Uterus (tissue), 2 donors: ENCODE data around the gene RGS6.

ENCODE experiments used
- POLR2A ChIP-seq, 2 donors: fragments of 450-650 bp; IDR thresholded peaks; one replicate each; pipeline ENCODE4 v1.6.1; 2016; ENCODE audit warnings: antibody characterized with exemption in 2 of 2, mild to moderate bottlenecking in 1 of 2, moderate library complexity in 1 of 2
- TF ChIP-seq, protein P1 (sequence below), 4 experiments: fragments of 200-600 bp in 2 of 4; fragments of 450-650 bp in 2 of 4; sonication (generic) in 2 of 4; IDR thresholded peaks; one replicate each; pipeline ENCODE4 v1.5.1; 2016 to 2019; ENCODE audit warnings: antibody characterized with exemption in 4 of 4, mild to moderate bottlenecking in 2 of 4, moderate library complexity in 1 of 4

DNA sequence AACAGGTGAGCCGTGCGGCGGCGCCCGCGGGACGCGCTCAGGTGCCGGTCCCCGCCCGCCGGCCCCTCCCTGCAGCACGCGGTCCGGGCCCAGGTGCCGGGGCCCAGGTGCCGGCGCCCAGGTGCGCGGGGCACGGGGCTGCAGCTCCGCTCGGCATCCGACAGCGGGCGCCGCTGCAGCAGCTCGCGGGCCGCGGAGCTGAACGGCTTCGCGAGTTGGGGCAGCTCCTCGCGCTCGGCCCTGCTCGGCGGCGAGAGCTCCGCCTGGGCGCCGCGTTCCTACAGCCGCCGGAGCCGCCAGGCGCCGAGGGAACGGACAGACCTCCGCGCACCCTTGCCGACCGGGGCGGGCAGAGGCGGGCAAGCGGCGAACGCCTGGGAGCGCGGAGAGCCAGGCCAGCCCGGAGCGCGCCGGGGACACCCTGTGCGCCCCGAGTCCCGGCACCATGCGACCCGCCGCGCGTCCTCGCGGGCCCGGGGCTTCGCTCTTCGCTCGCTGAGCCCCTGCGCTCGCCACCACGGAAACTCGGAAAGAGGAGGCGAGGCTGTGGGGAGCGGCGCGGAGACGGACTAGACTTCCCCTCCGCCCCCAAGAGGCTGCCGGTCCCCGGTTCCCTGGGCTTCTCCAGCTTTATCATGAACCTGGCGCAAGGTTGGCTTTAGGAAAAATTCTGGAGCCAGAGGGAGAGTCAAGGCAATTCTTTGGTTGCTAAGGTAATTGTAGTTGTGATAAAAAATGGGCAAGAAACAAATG lies at the start of gene RGS6:
- TF ChIP-seq, protein P1, sequence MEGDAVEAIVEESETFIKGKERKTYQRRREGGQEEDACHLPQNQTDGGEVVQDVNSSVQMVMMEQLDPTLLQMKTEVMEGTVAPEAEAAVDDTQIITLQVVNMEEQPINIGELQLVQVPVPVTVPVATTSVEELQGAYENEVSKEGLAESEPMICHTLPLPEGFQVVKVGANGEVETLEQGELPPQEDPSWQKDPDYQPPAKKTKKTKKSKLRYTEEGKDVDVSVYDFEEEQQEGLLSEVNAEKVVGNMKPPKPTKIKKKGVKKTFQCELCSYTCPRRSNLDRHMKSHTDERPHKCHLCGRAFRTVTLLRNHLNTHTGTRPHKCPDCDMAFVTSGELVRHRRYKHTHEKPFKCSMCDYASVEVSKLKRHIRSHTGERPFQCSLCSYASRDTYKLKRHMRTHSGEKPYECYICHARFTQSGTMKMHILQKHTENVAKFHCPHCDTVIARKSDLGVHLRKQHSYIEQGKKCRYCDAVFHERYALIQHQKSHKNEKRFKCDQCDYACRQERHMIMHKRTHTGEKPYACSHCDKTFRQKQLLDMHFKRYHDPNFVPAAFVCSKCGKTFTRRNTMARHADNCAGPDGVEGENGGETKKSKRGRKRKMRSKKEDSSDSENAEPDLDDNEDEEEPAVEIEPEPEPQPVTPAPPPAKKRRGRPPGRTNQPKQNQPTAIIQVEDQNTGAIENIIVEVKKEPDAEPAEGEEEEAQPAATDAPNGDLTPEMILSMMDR (IDR thresholded peaks at IDR 0.05): no peak
- TF ChIP-seq POLR2A (IDR thresholded peaks at IDR 0.05): no peak
